Measurements from ENCODE around the gene CFAP77.

The CFAP77 gene

DNA sequence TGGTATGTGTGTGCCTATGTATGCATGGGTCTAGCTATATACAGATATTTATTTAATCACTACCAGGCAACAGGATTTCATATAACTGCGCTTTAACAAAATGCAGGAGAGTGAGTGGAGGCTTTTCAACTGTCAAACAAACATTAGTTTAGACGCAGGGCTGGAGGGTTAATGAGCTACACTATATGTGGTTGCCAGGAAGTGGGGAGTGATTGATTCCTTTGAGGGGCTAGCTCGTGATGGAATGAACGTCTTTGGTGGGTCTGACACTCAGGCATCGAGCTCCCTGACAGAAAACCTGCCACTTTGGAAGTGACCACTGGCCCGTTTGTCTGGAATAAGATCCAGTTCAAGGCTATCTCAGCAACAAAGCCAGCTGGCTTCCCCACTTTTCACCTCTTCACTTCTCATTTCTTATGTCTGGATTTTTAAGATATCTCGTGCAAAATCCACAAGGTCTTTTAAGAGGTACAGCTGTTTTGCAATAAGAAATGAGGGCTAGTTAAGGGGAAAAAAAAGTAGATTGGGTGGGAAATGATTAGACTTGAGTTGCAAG is 78.0 kb downstream of the CFAP77 start:
- TF ChIP-seq, protein P1, sequence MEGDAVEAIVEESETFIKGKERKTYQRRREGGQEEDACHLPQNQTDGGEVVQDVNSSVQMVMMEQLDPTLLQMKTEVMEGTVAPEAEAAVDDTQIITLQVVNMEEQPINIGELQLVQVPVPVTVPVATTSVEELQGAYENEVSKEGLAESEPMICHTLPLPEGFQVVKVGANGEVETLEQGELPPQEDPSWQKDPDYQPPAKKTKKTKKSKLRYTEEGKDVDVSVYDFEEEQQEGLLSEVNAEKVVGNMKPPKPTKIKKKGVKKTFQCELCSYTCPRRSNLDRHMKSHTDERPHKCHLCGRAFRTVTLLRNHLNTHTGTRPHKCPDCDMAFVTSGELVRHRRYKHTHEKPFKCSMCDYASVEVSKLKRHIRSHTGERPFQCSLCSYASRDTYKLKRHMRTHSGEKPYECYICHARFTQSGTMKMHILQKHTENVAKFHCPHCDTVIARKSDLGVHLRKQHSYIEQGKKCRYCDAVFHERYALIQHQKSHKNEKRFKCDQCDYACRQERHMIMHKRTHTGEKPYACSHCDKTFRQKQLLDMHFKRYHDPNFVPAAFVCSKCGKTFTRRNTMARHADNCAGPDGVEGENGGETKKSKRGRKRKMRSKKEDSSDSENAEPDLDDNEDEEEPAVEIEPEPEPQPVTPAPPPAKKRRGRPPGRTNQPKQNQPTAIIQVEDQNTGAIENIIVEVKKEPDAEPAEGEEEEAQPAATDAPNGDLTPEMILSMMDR (IDR thresholded peaks at IDR 0.05; ENCODE audit: insufficient read depth, low read length): no peak
- TF ChIP-seq, protein P2, sequence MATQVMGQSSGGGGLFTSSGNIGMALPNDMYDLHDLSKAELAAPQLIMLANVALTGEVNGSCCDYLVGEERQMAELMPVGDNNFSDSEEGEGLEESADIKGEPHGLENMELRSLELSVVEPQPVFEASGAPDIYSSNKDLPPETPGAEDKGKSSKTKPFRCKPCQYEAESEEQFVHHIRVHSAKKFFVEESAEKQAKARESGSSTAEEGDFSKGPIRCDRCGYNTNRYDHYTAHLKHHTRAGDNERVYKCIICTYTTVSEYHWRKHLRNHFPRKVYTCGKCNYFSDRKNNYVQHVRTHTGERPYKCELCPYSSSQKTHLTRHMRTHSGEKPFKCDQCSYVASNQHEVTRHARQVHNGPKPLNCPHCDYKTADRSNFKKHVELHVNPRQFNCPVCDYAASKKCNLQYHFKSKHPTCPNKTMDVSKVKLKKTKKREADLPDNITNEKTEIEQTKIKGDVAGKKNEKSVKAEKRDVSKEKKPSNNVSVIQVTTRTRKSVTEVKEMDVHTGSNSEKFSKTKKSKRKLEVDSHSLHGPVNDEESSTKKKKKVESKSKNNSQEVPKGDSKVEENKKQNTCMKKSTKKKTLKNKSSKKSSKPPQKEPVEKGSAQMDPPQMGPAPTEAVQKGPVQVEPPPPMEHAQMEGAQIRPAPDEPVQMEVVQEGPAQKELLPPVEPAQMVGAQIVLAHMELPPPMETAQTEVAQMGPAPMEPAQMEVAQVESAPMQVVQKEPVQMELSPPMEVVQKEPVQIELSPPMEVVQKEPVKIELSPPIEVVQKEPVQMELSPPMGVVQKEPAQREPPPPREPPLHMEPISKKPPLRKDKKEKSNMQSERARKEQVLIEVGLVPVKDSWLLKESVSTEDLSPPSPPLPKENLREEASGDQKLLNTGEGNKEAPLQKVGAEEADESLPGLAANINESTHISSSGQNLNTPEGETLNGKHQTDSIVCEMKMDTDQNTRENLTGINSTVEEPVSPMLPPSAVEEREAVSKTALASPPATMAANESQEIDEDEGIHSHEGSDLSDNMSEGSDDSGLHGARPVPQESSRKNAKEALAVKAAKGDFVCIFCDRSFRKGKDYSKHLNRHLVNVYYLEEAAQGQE (IDR thresholded peaks at IDR 0.05; ENCODE audit: insufficient replicate concordance, low read depth): no peak
- TF ChIP-seq GABPA (IDR thresholded peaks at IDR 0.05; ENCODE audit: low read depth) (no peak), POLR2AphosphoS5 (IDR thresholded peaks at IDR 0.05; ENCODE audit: low read depth) (no peak), SPI1 (IDR thresholded peaks at IDR 0.05; ENCODE audit: borderline replicate concordance, low read depth) (no peak)
- Histone ChIP-seq H3K27ac (replicated peaks) (no peak overlapping the region), H3K4me3 (replicated peaks; ENCODE audit: insufficient read depth, low read length) (no peak overlapping the region), H3K27me3 (ENCODE audit: insufficient read depth, poor library complexity, severe bottlenecking) (peaks cover 6% of the 10 kb centered on the region)
- no peak for DNase-seq (ENCODE audit: low read depth in 1 of 2, low spot score in 1 of 2)

DNA sequence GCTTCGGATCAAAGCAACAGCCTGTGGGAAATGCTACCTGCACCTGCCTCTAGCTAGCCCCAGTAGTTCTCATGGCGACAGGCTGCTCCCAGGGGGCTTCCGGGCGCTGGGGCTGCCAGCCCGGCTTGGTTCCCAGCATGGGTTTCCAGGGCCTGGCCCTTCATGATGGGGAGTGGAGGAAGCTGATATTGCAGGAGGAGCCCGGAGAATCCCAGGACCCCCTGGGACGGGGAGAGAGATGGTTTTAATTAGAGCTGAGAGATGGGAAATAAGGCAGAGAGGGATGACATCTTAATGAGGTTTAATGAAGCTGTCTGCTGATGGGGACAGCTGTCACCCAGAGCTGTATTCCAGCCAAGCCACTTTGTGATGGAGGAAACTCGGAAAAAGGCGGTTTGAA is 78.6 kb downstream of the CFAP77 start:
- no peak for DNase-seq (ENCODE audit: low read depth in 1 of 2, low spot score in 1 of 2)
- H3K27ac ChIP-seq (replicated peaks): no peak overlapping the region
- no peak for TF ChIP-seq POLR2AphosphoS5 (IDR thresholded peaks at IDR 0.05; ENCODE audit: low read depth)
- TF ChIP-seq SPI1 (IDR thresholded peaks at IDR 0.05; ENCODE audit: borderline replicate concordance, low read depth): no peak
- TF ChIP-seq, protein P1 (IDR thresholded peaks at IDR 0.05; ENCODE audit: insufficient read depth, low read length): no peak
- no peak for TF ChIP-seq GABPA (IDR thresholded peaks at IDR 0.05; ENCODE audit: low read depth)
- TF ChIP-seq, protein P2 (IDR thresholded peaks at IDR 0.05; ENCODE audit: insufficient replicate concordance, low read depth): no peak
- H3K4me3 ChIP-seq (replicated peaks; ENCODE audit: insufficient read depth, low read length): no peak overlapping the region
- peaks cover 2% of the 10 kb centered on the region for H3K27me3 ChIP-seq (ENCODE audit: insufficient read depth, poor library complexity, severe bottlenecking)

DNA sequence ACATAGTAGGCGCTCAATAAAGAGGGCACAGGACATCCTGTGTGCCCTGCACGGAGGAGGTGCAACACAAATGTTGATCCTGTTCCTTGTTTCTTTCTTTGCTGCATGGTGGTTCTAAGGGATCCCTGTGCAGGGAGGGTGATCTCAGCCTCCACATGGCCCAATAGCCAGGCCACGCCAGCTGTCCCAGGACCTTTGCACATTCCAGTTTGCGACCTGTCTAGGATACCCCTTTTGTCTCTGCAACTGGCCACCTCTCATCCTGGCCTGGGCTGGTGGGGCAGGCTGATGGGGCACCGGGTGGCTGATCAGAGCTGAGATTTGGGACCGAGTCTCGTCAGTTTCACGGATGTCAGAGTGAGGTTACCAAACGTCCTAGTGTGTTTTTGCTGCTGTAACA is 79.5 kb downstream of the CFAP77 start:
- Histone ChIP-seq H3K27me3 (ENCODE audit: insufficient read depth, poor library complexity, severe bottlenecking) (peaks cover 2% of the 10 kb centered on the region), H3K4me3 (replicated peaks; ENCODE audit: insufficient read depth, low read length) (no peak overlapping the region), H3K27ac (replicated peaks) (no peak overlapping the region)
- TF ChIP-seq GABPA (IDR thresholded peaks at IDR 0.05; ENCODE audit: low read depth): no peak
- TF ChIP-seq POLR2AphosphoS5 (IDR thresholded peaks at IDR 0.05; ENCODE audit: low read depth): no peak
- DNase-seq (ENCODE audit: low read depth in 1 of 2, low spot score in 1 of 2): no peak

DNA sequence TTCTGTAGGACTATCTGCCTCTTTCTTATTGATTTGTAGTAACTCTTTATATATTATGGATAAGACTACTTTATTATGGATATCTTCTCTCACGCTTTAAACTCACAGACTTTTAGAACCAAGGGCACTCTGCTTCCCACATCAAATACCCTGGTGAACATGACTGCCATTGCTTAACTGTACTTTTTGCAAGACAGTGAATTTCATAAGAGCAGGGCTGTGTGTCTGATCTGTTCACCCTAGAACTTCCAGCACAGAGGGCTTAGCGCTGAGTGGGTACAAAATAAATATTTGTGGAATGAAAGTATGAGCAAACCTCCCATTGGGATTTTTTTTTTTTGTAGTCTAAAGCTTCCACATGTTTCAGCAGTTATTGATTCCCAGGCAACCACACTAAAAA is 84.8 kb downstream of the CFAP77 start:
- TF ChIP-seq GABPA (IDR thresholded peaks at IDR 0.05; ENCODE audit: low read depth) (no peak), POLR2AphosphoS5 (IDR thresholded peaks at IDR 0.05; ENCODE audit: low read depth) (no peak), SPI1 (IDR thresholded peaks at IDR 0.05; ENCODE audit: borderline replicate concordance, low read depth) (no peak)
- TF ChIP-seq, protein P1 (IDR thresholded peaks at IDR 0.05; ENCODE audit: insufficient read depth, low read length): no peak
- TF ChIP-seq, protein P2 (IDR thresholded peaks at IDR 0.05; ENCODE audit: insufficient replicate concordance, low read depth): no peak
- Histone ChIP-seq H3K27me3 (ENCODE audit: insufficient read depth, poor library complexity, severe bottlenecking) (peaks cover 4% of the 10 kb centered on the region), H3K4me3 (replicated peaks; ENCODE audit: insufficient read depth, low read length) (no peak overlapping the region), H3K27ac (replicated peaks) (no peak overlapping the region)
- DNase-seq (ENCODE audit: low read depth in 1 of 2, low spot score in 1 of 2): no peak
